Measurements from ENCODE around the gene CRLF1.

Gene CRLF1

GRCh38 chr19:18566953-18567352 is 39.6 kb downstream of the CRLF1 start:
- DNase-seq (ENCODE audit: low read depth): no peak
- TF ChIP-seq CTCF (IDR thresholded peaks at IDR 0.05; ENCODE audit: insufficient read depth, low read depth, low read length, missing control alignments): no peak
- H3K4me3 ChIP-seq (ENCODE audit: low read depth, low read length): no peak overlapping the region

- TF ChIP-seq CTCF (IDR thresholded peaks at IDR 0.05; ENCODE audit: insufficient read depth, low read depth, low read length, missing control alignments): no peak
- H3K4me3 ChIP-seq (ENCODE audit: low read depth, low read length): no peak overlapping the region
- DNase-seq (ENCODE audit: low read depth): no peak
Measured at GRCh38 chr19:18562086-18562485, 44.5 kb downstream of the CRLF1 start.

- H3K4me3 ChIP-seq (ENCODE audit: low read depth, low read length): peak overlapping the region; percentile 98; the same call in 1 of the 2 replicates
- no peak for TF ChIP-seq CTCF (IDR thresholded peaks at IDR 0.05; ENCODE audit: insufficient read depth, low read depth, low read length, missing control alignments)
- DNase-seq (ENCODE audit: low read depth): no peak
Measured at GRCh38 chr19:18559685-18560084, 46.9 kb downstream of the CRLF1 start.

- H3K4me3 ChIP-seq (ENCODE audit: low read depth, low read length): peak overlapping the region; percentile 98
- TF ChIP-seq CTCF (IDR thresholded peaks at IDR 0.05; ENCODE audit: insufficient read depth, low read depth, low read length, missing control alignments): no peak
- DNase-seq (ENCODE audit: low read depth): no peak
Measured at GRCh38 chr19:18558604-18559003, 48.0 kb downstream of the CRLF1 start.

GRCh38 chr19:18558202-18558555 is 48.4 kb downstream of the CRLF1 start:
- no peak for TF ChIP-seq CTCF (IDR thresholded peaks at IDR 0.05; ENCODE audit: insufficient read depth, low read depth, low read length, missing control alignments)
- DNase-seq (ENCODE audit: low read depth): no peak
- H3K4me3 ChIP-seq (ENCODE audit: low read depth, low read length): peak overlapping the region; percentile 98

- peak within 1 kb of the TSS; percentile 98 for H3K4me3 ChIP-seq (ENCODE audit: low read depth, low read length)
- DNase-seq (ENCODE audit: low read depth): peak; percentile 100
- no peak for TF ChIP-seq CTCF (IDR thresholded peaks at IDR 0.05; ENCODE audit: insufficient read depth, low read depth, low read length, missing control alignments)
Measured at GRCh38 chr19:18557411-18558201, 49.0 kb downstream of the CRLF1 start, which contains the start of gene KXD1. KXD1 (plus strand) TSS chr19:18557870; CDS start chr19:18562057, 4,187 bp downstream.

GRCh38 chr19:18551631-18552030 is 55.0 kb downstream of the CRLF1 start:
- no peak overlapping the region for H3K4me3 ChIP-seq (ENCODE audit: low read depth, low read length)
- no peak for DNase-seq (ENCODE audit: low read depth)
- no peak for TF ChIP-seq CTCF (IDR thresholded peaks at IDR 0.05; ENCODE audit: insufficient read depth, low read depth, low read length, missing control alignments)
